Activated naive CD8-positive, alpha-beta T cell treated with anti-CD3 and anti-CD28 coated beads, Interleukin-2, amount 10 ng/mL, durations not matched to agents 7 days and 5 days (primary cell): ENCODE measurements around the gene ATP5F1E. TPM values are rescaled to one million over a fixed set of nuclear protein-coding genes. Genes with fewer than 3 reads are reported as not detected.
"Not testable (repeated sequence)": the region's sequence is repeated elsewhere in the genome, so short reads cannot be mapped to it uniquely, and the experiment has no call there.

Experiments
- ATAC-seq: fragments of 150-1000 bp; cut with Tn5 transposase; one replicate; pipeline ENCODE4 v1.10.0; 2021; ENCODE audit warnings: low read depth, moderate library complexity
- POLR2A ChIA-PET: fragments of 350-600 bp; sonication (Branson Sonifier 250); formaldehyde crosslinking; loops from one replicate; lab custom pipeline; 2021; ENCODE audit warnings: antibody characterized with exemption; lab: Charles Lee
- DNase-seq: peaks from one replicate; pipeline ENCODE4 v3.0.0; 2021
- H3K27ac Mint-ChIP-seq: one replicate; pipeline ENCODE4 v1.8.0; 2022; ENCODE audit warnings: mild to moderate bottlenecking, mixed read lengths
- H3K27me3 Mint-ChIP-seq: one replicate; pipeline ENCODE4 v1.8.0; 2022; ENCODE audit warnings: mild to moderate bottlenecking, moderate library complexity, mixed read lengths
- H3K36me3 Mint-ChIP-seq: one replicate; pipeline ENCODE4 v1.8.0; 2021; ENCODE audit warnings: mild to moderate bottlenecking, mixed read lengths
- H3K4me1 Mint-ChIP-seq: one replicate; pipeline ENCODE4 v1.8.0; 2021; ENCODE audit warnings: mixed read lengths
- H3K4me3 Mint-ChIP-seq: one replicate; pipeline ENCODE4 v1.8.0; 2022; ENCODE audit warnings: mild to moderate bottlenecking, moderate library complexity, mixed read lengths
- H3K9me3 Mint-ChIP-seq: one replicate; pipeline ENCODE4 v1.8.0; 2021; ENCODE audit warnings: mixed read lengths
- total RNA-seq, 2 experiments: library from RNA; stranded (reverse); gene quantifications; one replicate each; pipeline ENCODE4 v1.2.3, GENCODE V29; 2021

ATP5F1E gene
- total RNA-seq, 2 experiments from 2014 or later: 81.1 to 87.3 TPM

DNA sequence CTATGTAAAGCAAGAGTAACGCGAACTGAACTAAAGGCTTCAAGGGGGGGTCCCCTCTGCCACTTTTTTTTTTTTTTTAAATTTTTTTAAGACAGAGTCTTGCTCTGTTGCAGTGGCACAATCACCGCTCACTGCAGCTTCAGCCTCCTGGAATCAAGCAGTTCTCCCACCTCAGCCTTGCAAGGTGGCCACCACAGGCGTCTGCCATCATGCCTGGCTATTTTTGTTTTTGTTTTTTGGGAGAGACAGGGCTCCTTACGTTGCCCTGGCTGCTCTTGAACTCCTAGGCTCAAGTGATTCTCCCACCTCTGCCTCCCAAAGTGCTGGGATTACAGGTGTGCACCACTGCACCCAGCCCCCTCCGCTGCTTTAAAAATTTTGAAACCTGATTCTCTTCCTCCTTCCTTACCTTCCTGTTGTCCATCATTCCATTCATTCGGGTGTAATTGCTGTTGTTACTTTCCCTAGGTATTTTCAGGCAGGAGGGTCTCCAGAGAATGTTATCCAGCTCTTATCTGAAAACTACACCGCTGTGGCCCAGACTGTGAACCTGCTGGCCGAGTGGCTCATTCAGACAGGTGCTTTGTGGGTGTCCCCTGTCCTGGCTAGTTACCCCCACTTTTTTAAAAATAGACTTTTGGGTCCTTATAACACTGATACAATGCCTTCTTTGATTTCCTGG lies 45.7 kb downstream of the ATP5F1E start:
- no peak for ATAC-seq
- H3K4me1 Mint-ChIP-seq: peaks cover 23% of the 10 kb centered on the region
- POLR2A ChIA-PET: interaction anchor here (0.7 kb wide), 1 partner anchor 31 kb away, joined by 4 read pairs; no protein-coding TSS in a partner anchor

DNA sequence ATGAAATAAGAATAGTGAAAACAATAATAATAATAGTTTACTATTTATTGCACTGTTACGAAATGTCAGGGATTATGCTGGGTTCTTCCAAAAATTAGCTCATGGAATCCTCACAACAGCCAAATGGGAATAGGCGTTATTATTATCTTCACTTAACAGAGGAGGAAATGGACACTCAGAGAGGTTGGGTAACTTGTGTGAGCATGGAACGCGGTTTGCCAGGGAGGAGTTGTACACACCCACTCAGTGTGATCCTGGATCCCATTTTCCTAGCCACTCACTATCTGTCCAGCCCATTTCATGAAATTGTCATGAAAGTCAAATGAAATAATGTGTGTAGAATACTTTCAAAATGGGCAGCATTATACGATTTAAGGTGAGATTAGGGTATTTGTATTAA lies 46.5 kb downstream of the ATP5F1E start:
- Mint-ChIP-seq H3K9me3 (no peaks in the 10 kb centered on the region), H3K4me1 (peaks cover 23% of the 10 kb centered on the region), H3K36me3 (peaks cover 6% of the 10 kb centered on the region), H3K27me3 (no peaks in the 10 kb centered on the region), H3K4me3 (no peak overlapping the region), H3K27ac (no peak overlapping the region)
- POLR2A ChIA-PET: no interaction called here
- DNase-seq (no peak), ATAC-seq (no peak)

More for the DNA sequence above, 45.7 kb downstream of the ATP5F1E start:
- peaks cover 8% of the 10 kb centered on the region for H3K36me3 Mint-ChIP-seq
- DNase-seq: no peak
- no peaks in the 10 kb centered on the region for H3K27me3 Mint-ChIP-seq
- H3K9me3 Mint-ChIP-seq: no peaks in the 10 kb centered on the region
- H3K27ac Mint-ChIP-seq: no peak overlapping the region
- H3K4me3 Mint-ChIP-seq: no peak overlapping the region

DNA sequence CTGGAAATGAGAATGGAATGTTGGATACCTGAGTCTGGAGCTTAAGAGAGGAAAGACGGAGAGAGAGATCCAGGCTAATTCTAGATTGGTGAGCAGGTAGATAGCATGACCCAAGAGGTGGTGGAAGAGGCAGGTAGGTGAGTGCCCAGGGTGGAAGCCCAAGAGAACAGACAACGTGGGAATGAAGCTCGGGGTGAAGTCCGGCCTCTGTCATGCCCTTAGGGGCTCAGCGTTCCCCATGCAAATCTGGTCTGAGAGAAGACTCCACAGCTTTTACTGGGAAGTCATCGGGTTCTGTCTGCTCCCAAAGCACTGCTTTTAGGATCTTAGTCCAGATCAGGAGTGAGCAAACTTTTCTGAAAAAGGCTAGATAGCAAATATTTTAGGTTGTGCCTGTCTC lies 47.4 kb downstream of the ATP5F1E start:
- POLR2A ChIA-PET: interaction anchor here (0.8 kb wide), 1 partner anchor 8 kb away, joined by 3 read pairs; no protein-coding TSS in a partner anchor
- no peak for ATAC-seq
- H3K36me3 Mint-ChIP-seq: peaks cover 6% of the 10 kb centered on the region
- H3K9me3 Mint-ChIP-seq: no peaks in the 10 kb centered on the region
- no peak for DNase-seq
- no peaks in the 10 kb centered on the region for H3K27me3 Mint-ChIP-seq
- no peak overlapping the region for H3K27ac Mint-ChIP-seq
- peaks cover 23% of the 10 kb centered on the region for H3K4me1 Mint-ChIP-seq
- no peak overlapping the region for H3K4me3 Mint-ChIP-seq

DNA sequence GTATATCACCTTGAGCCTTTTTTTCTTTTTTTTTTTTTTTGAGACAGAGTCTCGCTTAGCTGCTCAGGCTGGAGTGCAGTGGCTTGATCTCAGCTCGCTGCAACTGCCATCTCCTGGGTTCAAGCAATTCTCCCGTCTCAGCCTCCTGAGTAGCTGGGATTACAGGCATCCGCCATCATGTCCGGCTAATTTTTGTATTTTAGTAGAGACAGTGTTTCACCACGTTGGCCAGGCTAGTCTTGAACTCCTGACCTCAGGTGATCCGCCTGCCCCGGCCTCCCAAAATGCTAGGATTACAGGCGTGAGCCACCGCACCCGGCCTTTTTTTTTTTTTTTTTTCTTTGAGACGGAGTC lies 49.0 kb downstream of the ATP5F1E start:
- H3K36me3 Mint-ChIP-seq, H3K27me3 Mint-ChIP-seq, H3K9me3 Mint-ChIP-seq, H3K27ac Mint-ChIP-seq, DNase-seq, ATAC-seq: not testable (repeated sequence)
- POLR2A ChIA-PET: interaction anchor here (1.6 to 3.7 kb wide), 4 partner anchors 10 to 94 kb away, joined by 6 to 27 read pairs (median 10); partner anchors contain the start of gene ATP5F1E
- H3K4me1 Mint-ChIP-seq: peaks cover 23% of the 10 kb centered on the region
- peak overlapping the region; percentile 91 for H3K4me3 Mint-ChIP-seq

DNA sequence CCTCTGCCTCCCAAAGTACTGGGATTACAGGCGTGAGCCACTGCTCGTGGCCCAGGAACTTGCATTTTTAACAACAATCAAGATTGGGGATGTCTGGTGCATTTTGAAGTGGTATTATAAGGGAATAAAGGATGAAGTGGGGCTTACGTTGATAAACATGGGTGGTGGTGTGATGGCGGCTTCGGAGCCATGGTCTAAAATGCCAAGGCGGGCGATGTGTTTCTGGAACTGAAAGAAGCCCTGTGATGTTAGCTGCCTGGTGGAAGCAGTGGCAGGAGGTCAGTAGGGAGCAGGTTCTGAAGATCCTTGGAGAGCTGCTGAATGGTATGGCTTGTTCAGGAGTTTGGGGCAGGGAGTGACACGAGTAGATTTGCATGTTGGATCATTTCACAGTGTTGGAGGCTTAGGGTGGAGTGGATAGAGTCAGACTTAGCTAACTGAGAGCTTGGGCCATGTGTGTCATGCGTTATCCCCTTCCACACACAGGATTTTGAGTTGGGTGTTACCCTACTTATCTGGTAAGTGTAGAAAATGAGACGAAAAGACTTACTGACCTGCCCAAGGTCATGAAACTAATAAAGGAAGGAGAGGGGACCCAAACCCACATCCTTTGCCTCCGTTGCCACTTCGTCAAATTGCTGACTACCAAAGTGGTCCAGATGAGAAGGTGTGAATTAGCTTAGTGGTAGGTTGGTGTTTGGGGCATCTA lies 49.6 kb downstream of the ATP5F1E start:
- ATAC-seq (no peak), DNase-seq (no peak)
- H3K9me3 Mint-ChIP-seq: no peaks in the 10 kb centered on the region
- H3K27ac Mint-ChIP-seq: peak overlapping the region; percentile 71
- H3K27me3 Mint-ChIP-seq: no peaks in the 10 kb centered on the region
- H3K4me3 Mint-ChIP-seq: peak overlapping the region; percentile 91
- H3K4me1 Mint-ChIP-seq: peaks cover 21% of the 10 kb centered on the region
- peaks cover 2% of the 10 kb centered on the region for H3K36me3 Mint-ChIP-seq
- POLR2A ChIA-PET: interaction anchor here (0.7 to 3.7 kb wide), 8 partner anchors 9 to 331 kb away, joined by 3 to 27 read pairs (median 6); partner anchors contain the start of genes ATP5F1E and STX16

DNA sequence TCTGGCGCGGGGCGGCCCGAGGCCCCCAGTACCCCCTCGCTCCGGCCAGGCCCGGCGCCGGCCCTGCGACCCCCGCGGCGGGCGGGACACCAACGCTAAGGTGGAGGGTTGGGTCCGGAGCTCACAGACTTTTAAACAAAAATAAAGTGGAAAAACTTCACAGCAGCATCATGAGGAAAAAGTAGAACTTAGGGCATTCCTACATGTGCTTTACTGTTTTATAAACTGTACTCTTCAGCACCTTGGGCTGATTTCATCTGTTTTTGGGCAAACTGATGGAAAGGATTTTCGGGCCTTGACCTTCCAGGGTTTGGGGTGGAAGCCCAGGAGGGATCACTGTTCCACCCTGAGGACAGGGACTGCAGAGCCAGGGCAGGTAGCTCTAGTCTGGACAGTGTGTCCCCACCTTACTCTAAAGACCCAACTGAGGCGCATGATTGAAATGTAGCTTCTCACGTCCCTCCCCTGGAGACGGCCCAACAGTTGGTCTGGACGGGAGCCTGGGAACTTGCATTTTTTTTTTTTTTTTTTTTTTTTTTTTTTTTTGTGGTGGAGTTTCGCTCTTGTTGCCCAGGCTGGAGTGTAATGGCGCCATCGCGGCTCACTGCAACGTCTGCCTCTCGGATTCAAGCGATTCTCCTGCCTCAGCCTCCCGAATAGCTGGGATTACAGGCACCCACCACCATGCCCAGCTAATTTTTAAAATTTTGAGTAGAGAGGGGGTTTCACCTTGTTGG lies 50.3 kb downstream of the ATP5F1E start:
- H3K36me3 Mint-ChIP-seq: peaks cover 2% of the 10 kb centered on the region
- POLR2A ChIA-PET: interaction anchor here (0.6 to 3.7 kb wide), 9 partner anchors 10 to 1559 kb away, joined by 3 to 27 read pairs (median 6); partner anchors contain the start of genes ATP5F1E and STX16
- no peak for DNase-seq

DNA sequence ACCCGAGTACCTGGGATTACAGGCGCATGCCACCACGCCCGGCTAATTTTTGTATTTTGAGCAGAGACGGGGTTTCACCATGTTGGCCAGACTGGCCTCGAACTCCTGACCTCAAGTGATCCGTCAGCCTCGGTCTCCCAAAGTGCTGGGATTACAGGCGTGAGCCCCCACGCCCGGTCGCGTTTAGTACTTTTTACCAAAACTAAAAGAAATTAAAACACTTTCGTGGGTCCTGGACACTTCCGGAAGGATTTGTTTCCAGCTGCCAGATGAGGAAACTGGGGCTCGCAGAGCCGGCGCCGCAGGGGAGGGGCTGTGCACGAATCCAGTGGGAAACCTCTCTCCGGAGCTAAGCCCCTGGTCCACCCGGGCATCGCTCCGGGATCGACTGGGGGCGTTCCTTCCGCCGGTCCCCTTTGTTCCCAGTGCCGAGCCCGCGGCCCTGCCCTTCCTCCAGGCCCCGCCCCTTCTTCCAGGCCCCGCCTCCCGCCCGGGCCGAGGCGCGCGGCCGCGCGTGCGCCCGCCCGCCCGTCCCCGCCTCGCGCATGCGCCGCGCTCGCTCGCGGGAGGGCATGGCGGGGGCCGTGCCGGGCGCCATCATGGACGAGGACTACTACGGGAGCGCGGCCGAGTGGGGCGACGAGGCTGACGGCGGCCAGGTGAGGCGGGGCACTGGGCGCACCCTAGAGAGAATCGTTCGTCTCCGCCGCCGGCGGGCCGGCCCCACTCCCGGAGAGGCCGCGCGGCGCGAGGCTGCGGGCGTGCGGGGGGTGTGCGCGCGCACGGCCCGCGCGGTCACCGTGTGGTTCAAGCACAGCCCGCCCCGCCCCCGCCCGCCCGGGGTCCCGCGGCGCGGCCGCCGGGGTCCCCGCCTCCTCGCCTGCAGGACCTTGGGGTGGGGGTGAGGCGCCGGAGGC lies 51.2 kb downstream of the ATP5F1E start, which contains the start of gene NELFCD:
NELFCD (plus strand) TSS at position 546 of the 917 bp plus-strand sequence; CDS start at position 600, 54 bp downstream.
- ATAC-seq (peak; percentile 91), DNase-seq (peak; percentile 97)
- H3K4me3 Mint-ChIP-seq: peak within 1 kb of the TSS; percentile 91
- H3K36me3 Mint-ChIP-seq: peaks cover 2% of the 10 kb centered on the region
- no peaks in the 10 kb centered on the region for H3K27me3 Mint-ChIP-seq
- peak within 1 kb of the TSS; percentile 81 for H3K27ac Mint-ChIP-seq
- H3K4me1 Mint-ChIP-seq: peaks cover 21% of the 10 kb centered on the region
- no peaks in the 10 kb centered on the region for H3K9me3 Mint-ChIP-seq
- POLR2A ChIA-PET: interaction anchor here (0.6 to 3.7 kb wide), 8 partner anchors 24 to 1558 kb away, joined by 3 to 27 read pairs (median 6); partner anchors contain the start of genes ATP5F1E and STX16

More for the DNA sequence above, 50.3 kb downstream of the ATP5F1E start:
- H3K4me3 Mint-ChIP-seq: peak overlapping the region; percentile 91
- H3K4me1 Mint-ChIP-seq: peaks cover 21% of the 10 kb centered on the region
- no peaks in the 10 kb centered on the region for H3K27me3 Mint-ChIP-seq
- no peaks in the 10 kb centered on the region for H3K9me3 Mint-ChIP-seq
- H3K27ac Mint-ChIP-seq: peak overlapping the region; percentile 81
- no peak for ATAC-seq

DNA sequence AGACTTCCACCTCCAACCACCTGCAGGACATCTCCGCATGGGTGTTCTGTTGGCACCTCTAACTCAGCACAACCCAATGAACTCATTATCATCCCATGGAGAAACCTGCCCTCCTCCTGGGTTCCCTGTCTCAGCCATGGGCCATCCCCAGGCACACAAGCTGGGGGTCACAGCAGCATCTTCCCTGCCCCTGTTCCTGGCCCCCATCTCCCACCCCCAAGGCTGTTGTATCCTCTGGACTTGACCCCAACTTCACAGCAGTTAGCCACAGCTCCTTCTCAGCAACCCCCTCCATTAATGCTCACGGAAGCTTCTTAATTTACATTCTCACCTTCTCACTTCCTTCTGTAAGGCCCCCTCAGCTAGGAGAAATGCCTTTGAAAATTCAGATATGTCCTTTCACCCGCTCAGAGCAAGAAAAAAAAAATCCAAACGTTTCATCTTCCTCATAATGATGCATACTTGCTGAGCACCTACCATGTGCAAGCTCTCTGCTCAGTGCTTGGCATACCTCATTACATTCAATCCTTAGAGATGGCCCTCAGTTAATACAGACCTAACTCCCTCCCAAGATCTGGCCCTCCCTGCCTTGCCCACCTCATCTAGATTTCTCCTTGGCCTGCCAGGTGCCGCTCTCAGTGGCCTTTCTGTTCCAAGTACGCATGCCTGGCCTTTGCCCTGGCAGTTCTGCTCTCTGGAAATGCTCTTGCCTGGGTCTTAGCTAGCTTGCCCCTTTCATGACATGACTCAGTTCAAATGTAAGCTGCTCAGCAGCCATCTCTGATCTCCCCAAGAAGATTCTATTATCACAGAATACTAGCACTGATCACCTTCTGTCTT lies 53.6 kb downstream of the ATP5F1E start:
- Mint-ChIP-seq H3K36me3 (no peaks in the 10 kb centered on the region), H3K27me3 (no peaks in the 10 kb centered on the region), H3K4me3 (no peak overlapping the region), H3K9me3 (peaks cover 6% of the 10 kb centered on the region), H3K4me1 (peaks cover 9% of the 10 kb centered on the region), H3K27ac (no peak overlapping the region)
- DNase-seq: no peak
- ATAC-seq: no peak
- POLR2A ChIA-PET: interaction anchor here (0.7 to 1.0 kb wide), 2 partner anchors 12 to 53 kb away, joined by 4 read pairs; partner anchors contain the start of gene ATP5F1E

DNA sequence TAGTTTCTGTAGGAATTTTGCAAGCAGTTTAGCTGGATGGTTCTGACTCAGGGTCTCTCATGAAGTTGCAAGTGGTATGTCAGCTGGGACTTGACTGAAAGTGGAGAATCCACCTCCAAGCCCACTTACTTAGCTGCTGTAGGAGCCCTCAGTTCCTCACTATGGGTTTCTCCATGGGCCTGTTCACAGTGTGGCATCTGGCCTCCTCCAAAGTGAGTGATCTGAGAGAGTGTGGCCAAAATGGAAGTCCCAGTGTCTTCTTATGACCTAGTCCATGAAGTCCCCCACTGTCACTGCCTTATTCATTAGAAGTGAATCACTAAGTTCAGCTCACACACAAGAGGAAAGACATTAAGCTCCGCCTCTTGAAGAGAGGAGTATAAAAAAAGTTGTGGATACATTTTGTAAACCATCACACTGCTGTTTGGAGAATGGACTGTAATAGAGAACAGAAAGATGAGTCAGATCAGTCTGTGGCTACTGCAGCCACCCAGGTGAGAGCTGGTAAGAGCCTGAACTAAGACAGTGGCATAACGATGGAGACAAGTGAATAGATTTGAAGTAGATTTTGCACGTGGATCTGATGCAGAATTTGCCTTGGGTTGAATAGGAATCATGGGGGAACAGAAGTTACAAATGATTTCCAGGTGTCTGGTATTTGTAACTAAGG lies 55.9 kb downstream of the ATP5F1E start:
- Mint-ChIP-seq H3K4me3 (no peak overlapping the region), H3K27me3 (peaks cover 2% of the 10 kb centered on the region), H3K36me3 (no peaks in the 10 kb centered on the region), H3K27ac (no peak overlapping the region), H3K4me1 (no peaks in the 10 kb centered on the region), H3K9me3 (peaks cover 6% of the 10 kb centered on the region)
- POLR2A ChIA-PET: no interaction called here
- ATAC-seq (no peak), DNase-seq (no peak)
